HG02840 (cell line): Measurements from ENCODE around the gene TSPAN9.

ENCODE experiments used
- ATAC-seq: cut with Tn5 transposase; IDR thresholded peaks from one replicate; pipeline ENCODE4 v1.9.1; 2021; ENCODE audit warnings: mild to moderate bottlenecking, moderate library complexity, moderate number of reproducible peaks; ENCODE audit not compliant: unreplicated experiment, low FRiP score

The TSPAN9 gene

GRCh38 chr12:3119756-3120601, 42.8 kb downstream of the TSPAN9 start:
- no peak for ATAC-seq

- no peak for ATAC-seq
Observed at GRCh38 chr12:3120701-3121100, 43.5 kb downstream of the TSPAN9 start.

GRCh38 chr12:3122841-3123678, 45.9 kb downstream of the TSPAN9 start:
- ATAC-seq, result no peak

- ATAC-seq, result no peak
Observed at GRCh38 chr12:3123729-3124128, 46.5 kb downstream of the TSPAN9 start.

GRCh38 chr12:3124917-3125316, 47.7 kb downstream of the TSPAN9 start:
- no peak for ATAC-seq

GRCh38 chr12:3125674-3126073, 48.5 kb downstream of the TSPAN9 start:
- no peak for ATAC-seq

GRCh38 chr12:3127832-3128231, 50.7 kb downstream of the TSPAN9 start:
- no peak for ATAC-seq

GRCh38 chr12:3128498-3129293, 51.5 kb downstream of the TSPAN9 start:
- no peak for ATAC-seq

GRCh38 chr12:3129301-3130056, 52.3 kb downstream of the TSPAN9 start:
- no peak for ATAC-seq

GRCh38 chr12:3130057-3130830, 53.1 kb downstream of the TSPAN9 start:
- no peak for ATAC-seq

- no peak for ATAC-seq
Observed at GRCh38 chr12:3131129-3131528, 54.0 kb downstream of the TSPAN9 start.

- ATAC-seq, result no peak
Observed at GRCh38 chr12:3132636-3133404, 55.6 kb downstream of the TSPAN9 start.

- ATAC-seq, result no peak
Observed at GRCh38 chr12:3133405-3133783, 56.2 kb downstream of the TSPAN9 start.

- no peak for ATAC-seq
Observed at GRCh38 chr12:3134126-3134525, 56.9 kb downstream of the TSPAN9 start.

- no peak for ATAC-seq
Observed at GRCh38 chr12:3134526-3135135, 57.5 kb downstream of the TSPAN9 start.

- no peak for ATAC-seq
Observed at GRCh38 chr12:3135522-3136461, 58.6 kb downstream of the TSPAN9 start.

GRCh38 chr12:3136641-3137267, 59.6 kb downstream of the TSPAN9 start:
- no peak for ATAC-seq
